GM12891 (cell line): ENCODE data around the gene KRT20.

ENCODE experiments used
- PAX5 ChIP-seq: IDR thresholded peaks from 2 replicates; pipeline ENCODE4 v1.6.1; 2011; ENCODE audit warnings: low read length, moderate library complexity, mild to moderate bottlenecking; ENCODE audit not compliant: insufficient read depth, severe bottlenecking
- POLR2A ChIP-seq: IDR thresholded peaks from 2 replicates; pipeline ENCODE4 v1.6.1; 2011; ENCODE audit warnings: low read depth, low read length, control low read depth
- POLR2AphosphoS5 ChIP-seq: IDR thresholded peaks from 2 replicates; pipeline ENCODE4 v1.6.1; 2011; ENCODE audit warnings: low read depth, low read length, control low read depth
- POU2F2 ChIP-seq: IDR thresholded peaks from 2 replicates; pipeline ENCODE4 v1.6.1; 2011; ENCODE audit warnings: low read depth, mild to moderate bottlenecking, control low read depth, low read length, moderate library complexity
- SPI1 ChIP-seq: IDR thresholded peaks from 2 replicates; pipeline ENCODE4 v1.6.1; 2011; ENCODE audit warnings: low read depth, low read length, control low read depth
- TAF1 ChIP-seq: IDR thresholded peaks from 2 replicates; pipeline ENCODE4 v1.6.1; 2011; ENCODE audit warnings: low read depth, low read length, control low read depth

DNA sequence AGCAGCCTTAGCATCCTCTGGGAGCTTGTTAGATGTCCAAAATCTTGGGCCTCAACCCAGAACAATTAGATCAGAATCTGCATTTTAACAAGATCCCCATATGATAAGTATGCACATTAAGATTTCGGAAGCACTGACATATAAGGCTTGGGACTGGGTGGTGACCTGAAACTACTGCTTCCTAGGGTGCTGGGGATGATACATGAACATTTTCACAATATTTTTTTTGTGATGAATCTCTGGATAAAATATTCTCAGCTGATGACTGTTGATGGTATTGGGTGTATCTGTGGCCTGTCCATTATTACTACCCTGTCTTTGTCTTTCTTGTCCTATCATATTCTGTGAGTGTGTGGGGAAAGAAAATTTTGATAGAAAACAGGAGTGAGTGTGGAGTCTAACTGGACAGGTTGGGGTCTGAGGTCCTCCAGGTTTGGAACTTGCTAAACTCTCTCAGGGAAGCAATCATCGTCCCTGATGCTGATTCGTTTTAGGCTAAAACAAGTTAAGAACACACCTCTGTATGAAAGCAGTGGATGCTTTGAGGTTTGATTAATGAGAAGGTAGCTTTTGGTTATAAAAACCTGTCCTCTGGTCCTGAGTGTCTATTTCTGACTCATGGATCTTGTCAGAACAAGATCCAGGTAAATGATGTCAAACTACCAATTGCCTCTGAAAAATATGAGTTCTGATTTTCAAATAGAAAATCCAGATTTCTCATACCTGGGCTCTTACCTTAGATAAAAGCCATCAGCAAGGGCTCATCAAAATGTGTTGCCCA, 29.2 kb upstream of the KRT20 start:
- TF ChIP-seq POLR2A (no peak), TAF1 (no peak), POU2F2 (no peak), POLR2AphosphoS5 (no peak), PAX5 (no peak), SPI1 (no peak)
